GM18508 (cell line): ENCODE data around the gene ANP32A.

Experiments
- ATAC-seq: cut with Tn5 transposase; IDR thresholded peaks from one replicate; pipeline ENCODE4 v1.9.1; 2021; ENCODE audit warnings: moderate number of reproducible peaks; ENCODE audit not compliant: insufficient read depth, unreplicated experiment

The ANP32A gene

GRCh38 chr15:68784206-68784605 is 36.5 kb downstream of the ANP32A start:
- no peak for ATAC-seq

GRCh38 chr15:68783226-68784058 is 37.3 kb downstream of the ANP32A start:
- ATAC-seq, result no peak

- no peak for ATAC-seq
Measured at GRCh38 chr15:68782589-68783161, 38.0 kb downstream of the ANP32A start.

- ATAC-seq, result no peak
Measured at GRCh38 chr15:68781766-68782588, 38.7 kb downstream of the ANP32A start.

GRCh38 chr15:68781217-68781616 is 39.5 kb downstream of the ANP32A start:
- no peak for ATAC-seq

- ATAC-seq, result no peak
Measured at GRCh38 chr15:68778876-68779275, 41.8 kb downstream of the ANP32A start.

- no peak for ATAC-seq
Measured at GRCh38 chr15:68776477-68777270, 44.0 kb downstream of the ANP32A start.

GRCh38 chr15:68775671-68776476 is 44.8 kb downstream of the ANP32A start:
- no peak for ATAC-seq

GRCh38 chr15:68775236-68775577 is 45.5 kb downstream of the ANP32A start:
- ATAC-seq, result no peak

GRCh38 chr15:68774521-68775235 is 46.0 kb downstream of the ANP32A start:
- ATAC-seq, result no peak

- no peak for ATAC-seq
Measured at GRCh38 chr15:68774120-68774519, 46.6 kb downstream of the ANP32A start.

GRCh38 chr15:68773036-68773435 is 47.7 kb downstream of the ANP32A start:
- ATAC-seq, result no peak

GRCh38 chr15:68770216-68770615 is 50.5 kb downstream of the ANP32A start:
- no peak for ATAC-seq

- no peak for ATAC-seq
Measured at GRCh38 chr15:68769702-68770101, 51.0 kb downstream of the ANP32A start.

- no peak for ATAC-seq
Measured at GRCh38 chr15:68768321-68768720, 52.4 kb downstream of the ANP32A start.

GRCh38 chr15:68767833-68768232 is 52.9 kb downstream of the ANP32A start:
- no peak for ATAC-seq

GRCh38 chr15:68765602-68766368 is 54.9 kb downstream of the ANP32A start:
- ATAC-seq, result no peak

GRCh38 chr15:68764090-68764489 is 56.6 kb downstream of the ANP32A start:
- no peak for ATAC-seq
